ENCODE data around the gene ACSL4.

DNA sequence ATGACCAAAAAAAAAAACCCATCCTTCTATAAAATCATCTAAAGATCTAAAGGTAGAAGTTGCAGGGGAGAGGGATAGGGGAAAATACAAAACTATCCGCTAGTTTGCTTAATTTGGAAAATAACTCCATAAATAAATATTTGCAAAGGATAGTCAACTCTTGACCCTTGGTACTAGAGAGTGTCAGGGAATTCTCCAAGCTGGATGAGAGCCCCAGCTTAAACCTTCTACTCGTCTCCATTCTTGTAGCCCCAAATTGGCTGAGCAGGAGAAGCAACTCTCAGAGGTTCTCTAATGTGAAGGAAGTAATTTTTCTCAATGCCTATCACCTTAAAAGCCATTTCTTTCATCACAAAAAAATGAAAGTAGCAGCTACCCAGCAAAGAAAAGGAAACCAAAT, 35.2 kb downstream of the ACSL4 start:
- TF ChIP-seq, protein P1, sequence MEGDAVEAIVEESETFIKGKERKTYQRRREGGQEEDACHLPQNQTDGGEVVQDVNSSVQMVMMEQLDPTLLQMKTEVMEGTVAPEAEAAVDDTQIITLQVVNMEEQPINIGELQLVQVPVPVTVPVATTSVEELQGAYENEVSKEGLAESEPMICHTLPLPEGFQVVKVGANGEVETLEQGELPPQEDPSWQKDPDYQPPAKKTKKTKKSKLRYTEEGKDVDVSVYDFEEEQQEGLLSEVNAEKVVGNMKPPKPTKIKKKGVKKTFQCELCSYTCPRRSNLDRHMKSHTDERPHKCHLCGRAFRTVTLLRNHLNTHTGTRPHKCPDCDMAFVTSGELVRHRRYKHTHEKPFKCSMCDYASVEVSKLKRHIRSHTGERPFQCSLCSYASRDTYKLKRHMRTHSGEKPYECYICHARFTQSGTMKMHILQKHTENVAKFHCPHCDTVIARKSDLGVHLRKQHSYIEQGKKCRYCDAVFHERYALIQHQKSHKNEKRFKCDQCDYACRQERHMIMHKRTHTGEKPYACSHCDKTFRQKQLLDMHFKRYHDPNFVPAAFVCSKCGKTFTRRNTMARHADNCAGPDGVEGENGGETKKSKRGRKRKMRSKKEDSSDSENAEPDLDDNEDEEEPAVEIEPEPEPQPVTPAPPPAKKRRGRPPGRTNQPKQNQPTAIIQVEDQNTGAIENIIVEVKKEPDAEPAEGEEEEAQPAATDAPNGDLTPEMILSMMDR (IDR thresholded peaks at IDR 0.05 in 2 of 3, conservative IDR thresholded peaks at IDR 0.05 in 1 of 3; ENCODE audit: insufficient read depth in 2 of 3, low read depth in 1 of 3, low read length in 3 of 3) = no peak
- TF ChIP-seq EGR1 (conservative IDR thresholded peaks at IDR 0.05) (no peak), PTBP1 (IDR thresholded peaks at IDR 0.05; ENCODE audit: low read depth, low read length) (no peak)
- TF ChIP-seq, protein P2, sequence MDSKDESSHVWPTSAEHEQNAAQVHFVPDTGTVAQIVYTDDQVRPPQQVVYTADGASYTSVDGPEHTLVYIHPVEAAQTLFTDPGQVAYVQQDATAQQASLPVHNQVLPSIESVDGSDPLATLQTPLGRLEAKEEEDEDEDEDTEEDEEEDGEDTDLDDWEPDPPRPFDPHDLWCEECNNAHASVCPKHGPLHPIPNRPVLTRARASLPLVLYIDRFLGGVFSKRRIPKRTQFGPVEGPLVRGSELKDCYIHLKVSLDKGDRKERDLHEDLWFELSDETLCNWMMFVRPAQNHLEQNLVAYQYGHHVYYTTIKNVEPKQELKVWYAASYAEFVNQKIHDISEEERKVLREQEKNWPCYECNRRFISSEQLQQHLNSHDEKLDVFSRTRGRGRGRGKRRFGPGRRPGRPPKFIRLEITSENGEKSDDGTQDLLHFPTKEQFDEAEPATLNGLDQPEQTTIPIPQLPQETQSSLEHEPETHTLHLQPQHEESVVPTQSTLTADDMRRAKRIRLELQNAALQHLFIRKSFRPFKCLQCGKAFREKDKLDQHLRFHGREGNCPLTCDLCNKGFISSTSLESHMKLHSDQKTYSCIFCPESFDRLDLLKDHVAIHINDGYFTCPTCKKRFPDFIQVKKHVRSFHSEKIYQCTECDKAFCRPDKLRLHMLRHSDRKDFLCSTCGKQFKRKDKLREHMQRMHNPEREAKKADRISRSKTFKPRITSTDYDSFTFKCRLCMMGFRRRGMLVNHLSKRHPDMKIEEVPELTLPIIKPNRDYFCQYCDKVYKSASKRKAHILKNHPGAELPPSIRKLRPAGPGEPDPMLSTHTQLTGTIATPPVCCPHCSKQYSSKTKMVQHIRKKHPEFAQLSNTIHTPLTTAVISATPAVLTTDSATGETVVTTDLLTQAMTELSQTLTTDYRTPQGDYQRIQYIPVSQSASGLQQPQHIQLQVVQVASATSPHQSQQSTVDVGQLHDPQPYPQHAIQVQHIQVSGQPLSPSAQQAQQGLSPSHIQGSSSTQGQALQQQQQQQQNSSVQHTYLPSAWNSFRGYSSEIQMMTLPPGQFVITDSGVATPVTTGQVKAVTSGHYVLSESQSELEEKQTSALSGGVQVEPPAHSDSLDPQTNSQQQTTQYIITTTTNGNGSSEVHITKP (IDR thresholded peaks at IDR 0.05; ENCODE audit: partially characterized antibody) = no peak
